ENCODE measurements around the gene CDK8.

DNA sequence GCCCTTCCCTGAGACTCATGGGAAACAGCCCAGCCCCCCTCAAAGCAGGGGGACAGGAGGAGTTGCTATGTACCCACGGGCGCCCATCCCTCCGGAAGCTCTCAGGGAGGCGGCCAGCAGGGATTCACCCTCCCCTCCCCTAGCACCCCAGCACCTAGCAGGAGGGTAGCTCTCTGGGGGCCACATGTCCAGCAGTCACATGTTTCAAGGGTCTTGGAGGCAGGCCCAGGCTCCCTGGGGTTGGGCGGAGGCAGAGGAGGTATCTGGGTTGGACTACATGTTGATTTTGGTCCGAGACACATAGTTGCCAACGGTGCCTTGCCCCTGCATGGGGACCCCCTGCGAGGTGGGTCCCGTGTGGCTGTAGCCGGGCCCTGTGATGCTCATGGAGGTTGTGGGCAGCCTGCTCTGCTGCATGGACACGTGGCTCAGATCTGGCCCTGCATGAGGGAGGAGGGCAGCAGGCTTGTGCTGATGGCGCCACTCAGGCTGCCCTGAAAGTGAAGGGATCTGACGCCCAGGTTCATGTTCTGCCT lies 24.8 kb upstream of the CDK8 start:
- TF ChIP-seq RCOR1 (conservative IDR thresholded peaks at IDR 0.05; ENCODE audit: low read depth, low read length) (no peak), PAX8 (IDR thresholded peaks at IDR 0.05) (no peak), SUZ12 (IDR thresholded peaks at IDR 0.05; ENCODE audit: unreplicated experiment) (no peak), IRF3 (IDR thresholded peaks at IDR 0.05) (no peak), NFIC (IDR thresholded peaks at IDR 0.05; ENCODE audit: low read depth, low read length) (no peak)

Data from GM12878 (cell line).